WTC11 (cell line): Measurements from ENCODE around the gene PDE6B. TPM values are rescaled to one million over a fixed set of nuclear protein-coding genes. Genes with fewer than 3 reads are reported as not detected.

Experiments used
- ATAC-seq: fragments of 200-7000 bp; cut with Tn5 transposase; 2 replicates; pipeline ENCODE4 v1.10.0; 2021; ENCODE audit warnings: mild to moderate bottlenecking, moderate library complexity
- CTCF ChIA-PET: fragments of 300-600 bp; sonication (Branson Sonifier 250); formaldehyde crosslinking; loops from one replicate; lab custom pipeline; 2021; ENCODE audit warnings: antibody characterized with exemption; lab: Charles Lee
- POLR2A ChIA-PET: fragments of 350-600 bp; sonication (Branson Sonifier 250); formaldehyde crosslinking; loops from one replicate; lab custom pipeline; 2021; ENCODE audit warnings: antibody characterized with exemption; lab: Charles Lee
- DNase-seq: peaks from one replicate; pipeline ENCODE4 v3.0.0; 2021; ENCODE audit warnings: low spot score
- H3K27ac Mint-ChIP-seq: 2 replicates; pipeline ENCODE4 v1.8.0; 2021; ENCODE audit warnings: mixed read lengths
- H3K27me3 Mint-ChIP-seq: 2 replicates; pipeline ENCODE4 v1.8.0; 2021; ENCODE audit warnings: low read depth, mild to moderate bottlenecking, moderate library complexity, mixed read lengths
- H3K36me3 Mint-ChIP-seq: 2 replicates; pipeline ENCODE4 v1.8.0; 2021; ENCODE audit warnings: mixed read lengths
- H3K4me1 Mint-ChIP-seq: 2 replicates; pipeline ENCODE4 v1.8.0; 2022; ENCODE audit warnings: mixed read lengths
- H3K4me3 Mint-ChIP-seq: 2 replicates; pipeline ENCODE4 v1.8.0; 2021; ENCODE audit warnings: mild to moderate bottlenecking, moderate library complexity, mixed read lengths
- H3K9me3 Mint-ChIP-seq: 2 replicates; pipeline ENCODE4 v1.8.0; 2021; ENCODE audit warnings: mixed read lengths
- CREB1 ChIP-seq: sonication (generic); formaldehyde crosslinking; IDR thresholded peaks from 2 replicates; pipeline ENCODE4 v1.8.0; 2023; ENCODE audit warnings: mild to moderate bottlenecking, missing genetic modification reagents
- CREM ChIP-seq: sonication (generic); formaldehyde crosslinking; IDR thresholded peaks from 2 replicates; pipeline ENCODE4 v1.8.1; 2022; ENCODE audit warnings: mild to moderate bottlenecking, missing genetic modification reagents, moderate library complexity
- FOXK1 ChIP-seq: sonication (generic); formaldehyde crosslinking; IDR thresholded peaks from 2 replicates; pipeline ENCODE4 v1.8.0; 2022; ENCODE audit warnings: mild to moderate bottlenecking, moderate library complexity, missing genetic modification reagents
- FOXP1 ChIP-seq: sonication (generic); formaldehyde crosslinking; IDR thresholded peaks from 2 replicates; pipeline ENCODE4 v1.8.0; 2022; ENCODE audit warnings: missing genetic modification reagents, mild to moderate bottlenecking, moderate library complexity, borderline replicate concordance
- GTF2I ChIP-seq: fragments of 250-450 bp; sonication (Bioruptor Pico); conservative IDR thresholded peaks from 2 replicates; pipeline ENCODE4 v1.4.0; 2021; ENCODE audit warnings: mild to moderate bottlenecking
- JAZF1 ChIP-seq: fragments of 250-450 bp; sonication (Bioruptor Pico); IDR thresholded peaks from 2 replicates; pipeline ENCODE4 v1.9.0; 2021; ENCODE audit warnings: moderate library complexity, mild to moderate bottlenecking, inconsistent platforms
- NFE2L1 ChIP-seq: sonication (generic); formaldehyde crosslinking; IDR thresholded peaks from 2 replicates; pipeline ENCODE4 v1.8.1; 2023; ENCODE audit warnings: missing genetic modification reagents
- NFYB ChIP-seq: sonication (generic); formaldehyde crosslinking; conservative IDR thresholded peaks from 2 replicates; pipeline ENCODE4 v1.8.0; 2022; ENCODE audit warnings: low read depth, missing genetic modification reagents
- NR1H2 ChIP-seq: sonication (generic); formaldehyde crosslinking; IDR thresholded peaks from 2 replicates; pipeline ENCODE4 v1.9.0; 2021; ENCODE audit warnings: mild to moderate bottlenecking, moderate library complexity, missing genetic modification reagents
- SMAD3 ChIP-seq: sonication (generic); formaldehyde crosslinking; IDR thresholded peaks from 2 replicates; pipeline ENCODE4 v1.8.0; 2022; ENCODE audit warnings: missing genetic modification reagents, mild to moderate bottlenecking, borderline replicate concordance
- SMAD4 ChIP-seq: sonication (generic); formaldehyde crosslinking; IDR thresholded peaks from 2 replicates; pipeline ENCODE4 v1.8.0; 2022; ENCODE audit warnings: mild to moderate bottlenecking, missing genetic modification reagents
- TEAD4 ChIP-seq: sonication (generic); formaldehyde crosslinking; IDR thresholded peaks from 2 replicates; pipeline ENCODE4 v1.8.0; 2022; ENCODE audit warnings: mild to moderate bottlenecking, missing genetic modification reagents
- total RNA-seq: library from RNA; stranded (reverse); gene quantifications from 3 replicates; pipeline ENCODE4 v1.2.3, GENCODE V29; 2021
- TF ChIP-seq, protein P1 (sequence below): sonication (generic); formaldehyde crosslinking; IDR thresholded peaks from 2 replicates; pipeline ENCODE4 v1.8.0; 2023; ENCODE audit warnings: missing genetic modification reagents
- TF ChIP-seq, protein P2 (sequence below): sonication (generic); formaldehyde crosslinking; IDR thresholded peaks from 2 replicates; pipeline ENCODE4 v1.8.1; 2023; ENCODE audit warnings: mild to moderate bottlenecking, missing genetic modification reagents
- TF ChIP-seq, protein P3 (sequence below): sonication (generic); formaldehyde crosslinking; IDR thresholded peaks from 2 replicates; pipeline ENCODE4 v1.8.1; 2023; ENCODE audit warnings: mild to moderate bottlenecking, moderate library complexity, missing genetic modification reagents
- TF ChIP-seq, protein P4 (sequence below): sonication (generic); formaldehyde crosslinking; IDR thresholded peaks from 2 replicates; pipeline ENCODE4 v1.8.1; 2023; ENCODE audit warnings: mild to moderate bottlenecking, missing genetic modification reagents, moderate library complexity
- TF ChIP-seq, protein P5 (sequence below): fragments of 250-450 bp; sonication (Bioruptor Pico); IDR thresholded peaks from 2 replicates; pipeline ENCODE4 v1.8.0; 2021; ENCODE audit warnings: mild to moderate bottlenecking
- TF ChIP-seq, protein P6 (sequence below): sonication (generic); formaldehyde crosslinking; IDR thresholded peaks from 2 replicates; pipeline ENCODE4 v1.8.0; 2023; ENCODE audit warnings: mild to moderate bottlenecking, missing genetic modification reagents
- TF ChIP-seq, protein P7 (sequence below): fragments of 250-450 bp; sonication (Bioruptor Pico); conservative IDR thresholded peaks from 2 replicates; pipeline ENCODE4 v1.9.0; 2021; ENCODE audit warnings: mild to moderate bottlenecking

The PDE6B gene
- total RNA-seq, 1 experiment from 2014 or later, result 7.1 TPM

DNA sequence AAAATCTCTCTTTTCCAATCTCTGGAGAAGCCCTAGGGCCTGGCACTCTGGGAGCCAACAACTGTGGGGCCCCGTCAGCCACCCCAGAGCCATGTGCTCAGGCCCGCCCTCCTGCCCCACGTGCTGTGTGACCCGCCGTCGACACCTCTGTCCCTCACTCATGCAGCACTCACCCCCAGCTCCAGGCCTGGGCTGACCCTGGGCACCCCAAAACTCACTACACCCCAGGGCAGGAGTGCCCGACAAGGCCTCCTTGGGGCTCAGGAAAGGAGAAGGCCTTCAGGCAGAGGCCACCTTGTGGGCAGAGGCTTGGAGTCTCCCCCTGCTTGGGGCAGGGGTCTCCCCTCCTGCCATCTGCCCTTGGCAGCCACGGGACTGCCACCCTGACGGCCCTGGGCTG lies 54.7 kb downstream of the PDE6B start:
- Mint-ChIP-seq H3K4me1 (0 out of 2 replicates have a peak, but pooled peaks cover 6% of the 10 kb centered on the region), H3K4me3 (peak overlapping the region; percentile 57), H3K9me3 (no peaks in the 10 kb centered on the region), H3K36me3 (no peaks in the 10 kb centered on the region), H3K27ac (no peak overlapping the region), H3K27me3 (no peaks in the 10 kb centered on the region)
- ChIA-PET POLR2A (interaction anchor here (0.6 to 1.5 kb wide), 3 partner anchors 13 to 77 kb away, joined by 3 to 4 read pairs (median 4); no protein-coding TSS in a partner anchor), CTCF (interaction anchor here (0.8 to 2.0 kb wide), 5 partner anchors 9 to 87 kb away, joined by 3 to 5 read pairs (median 4); no protein-coding TSS in a partner anchor)
- DNase-seq, result no peak
- no peak for ATAC-seq
- TF ChIP-seq GTF2I (CRISPR knock-in tag), result no peak
- no peak for TF ChIP-seq NFE2L1 (CRISPR knock-in tag)
- no peak for TF ChIP-seq CREM (CRISPR knock-in tag)
- TF ChIP-seq NR1H2 (CRISPR knock-in tag), result no peak
- TF ChIP-seq, protein P1, sequence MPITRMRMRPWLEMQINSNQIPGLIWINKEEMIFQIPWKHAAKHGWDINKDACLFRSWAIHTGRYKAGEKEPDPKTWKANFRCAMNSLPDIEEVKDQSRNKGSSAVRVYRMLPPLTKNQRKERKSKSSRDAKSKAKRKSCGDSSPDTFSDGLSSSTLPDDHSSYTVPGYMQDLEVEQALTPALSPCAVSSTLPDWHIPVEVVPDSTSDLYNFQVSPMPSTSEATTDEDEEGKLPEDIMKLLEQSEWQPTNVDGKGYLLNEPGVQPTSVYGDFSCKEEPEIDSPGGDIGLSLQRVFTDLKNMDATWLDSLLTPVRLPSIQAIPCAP, result no peak
- TF ChIP-seq, protein P2, sequence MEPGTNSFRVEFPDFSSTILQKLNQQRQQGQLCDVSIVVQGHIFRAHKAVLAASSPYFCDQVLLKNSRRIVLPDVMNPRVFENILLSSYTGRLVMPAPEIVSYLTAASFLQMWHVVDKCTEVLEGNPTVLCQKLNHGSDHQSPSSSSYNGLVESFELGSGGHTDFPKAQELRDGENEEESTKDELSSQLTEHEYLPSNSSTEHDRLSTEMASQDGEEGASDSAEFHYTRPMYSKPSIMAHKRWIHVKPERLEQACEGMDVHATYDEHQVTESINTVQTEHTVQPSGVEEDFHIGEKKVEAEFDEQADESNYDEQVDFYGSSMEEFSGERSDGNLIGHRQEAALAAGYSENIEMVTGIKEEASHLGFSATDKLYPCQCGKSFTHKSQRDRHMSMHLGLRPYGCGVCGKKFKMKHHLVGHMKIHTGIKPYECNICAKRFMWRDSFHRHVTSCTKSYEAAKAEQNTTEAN, result no peak
- TF ChIP-seq, protein P3, sequence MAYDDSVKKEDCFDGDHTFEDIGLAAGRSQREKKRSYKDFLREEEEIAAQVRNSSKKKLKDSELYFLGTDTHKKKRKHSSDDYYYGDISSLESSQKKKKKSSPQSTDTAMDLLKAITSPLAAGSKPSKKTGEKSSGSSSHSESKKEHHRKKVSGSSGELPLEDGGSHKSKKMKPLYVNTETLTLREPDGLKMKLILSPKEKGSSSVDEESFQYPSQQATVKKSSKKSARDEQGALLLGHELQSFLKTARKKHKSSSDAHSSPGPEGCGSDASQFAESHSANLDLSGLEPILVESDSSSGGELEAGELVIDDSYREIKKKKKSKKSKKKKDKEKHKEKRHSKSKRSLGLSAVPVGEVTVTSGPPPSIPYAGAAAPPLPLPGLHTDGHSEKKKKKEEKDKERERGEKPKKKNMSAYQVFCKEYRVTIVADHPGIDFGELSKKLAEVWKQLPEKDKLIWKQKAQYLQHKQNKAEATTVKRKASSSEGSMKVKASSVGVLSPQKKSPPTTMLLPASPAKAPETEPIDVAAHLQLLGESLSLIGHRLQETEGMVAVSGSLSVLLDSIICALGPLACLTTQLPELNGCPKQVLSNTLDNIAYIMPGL (CRISPR knock-in tag), result 0 out of 2 replicates have a peak, but pooled peaks have one; percentile 44

DNA sequence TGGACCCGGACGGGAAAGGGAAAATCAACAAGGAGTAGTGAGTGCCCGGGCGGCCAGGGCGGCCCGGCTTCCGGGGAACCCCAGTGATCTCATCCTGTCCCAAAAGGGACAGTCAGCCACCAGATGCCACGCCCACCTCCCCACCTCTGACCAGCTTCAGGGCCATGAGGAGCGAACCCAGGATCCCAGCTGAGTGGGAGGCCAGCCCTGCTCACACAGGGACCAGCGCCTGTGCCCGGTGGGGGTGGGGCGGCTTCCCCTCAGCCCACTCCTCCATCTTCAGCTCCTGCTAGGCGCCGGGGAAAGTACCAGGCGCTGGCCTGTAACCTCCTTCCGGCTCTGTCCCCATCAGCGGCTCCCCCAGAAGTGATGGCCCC lies 55.2 kb downstream of the PDE6B start:
- Mint-ChIP-seq H3K36me3 (no peaks in the 10 kb centered on the region), H3K9me3 (no peaks in the 10 kb centered on the region), H3K27ac (no peak overlapping the region), H3K4me3 (peak overlapping the region; percentile 57), H3K27me3 (no peaks in the 10 kb centered on the region), H3K4me1 (0 out of 2 replicates have a peak, but pooled peaks cover 6% of the 10 kb centered on the region)
- POLR2A ChIA-PET, result interaction anchor here (0.6 to 1.5 kb wide), 3 partner anchors 13 to 78 kb away, joined by 3 to 4 read pairs (median 4); no protein-coding TSS in a partner anchor
- DNase-seq (no peak), ATAC-seq (no peak)
- CTCF ChIA-PET, result interaction anchor here (0.8 to 2.0 kb wide), 6 partner anchors 9 to 86 kb away, joined by 3 to 5 read pairs (median 4); no protein-coding TSS in a partner anchor
- TF ChIP-seq JAZF1 (CRISPR knock-in tag) (no peak), NFE2L1 (CRISPR knock-in tag) (no peak), FOXP1 (CRISPR knock-in tag) (no peak; the same call in 1 of the 2 replicates), TEAD4 (no peak), NR1H2 (CRISPR knock-in tag) (no peak), CREB1 (CRISPR knock-in tag) (no peak), SMAD4 (no peak), SMAD3 (CRISPR knock-in tag) (no peak), FOXK1 (CRISPR knock-in tag) (no peak), NFYB (CRISPR knock-in tag) (no peak)
- TF ChIP-seq, protein P4, sequence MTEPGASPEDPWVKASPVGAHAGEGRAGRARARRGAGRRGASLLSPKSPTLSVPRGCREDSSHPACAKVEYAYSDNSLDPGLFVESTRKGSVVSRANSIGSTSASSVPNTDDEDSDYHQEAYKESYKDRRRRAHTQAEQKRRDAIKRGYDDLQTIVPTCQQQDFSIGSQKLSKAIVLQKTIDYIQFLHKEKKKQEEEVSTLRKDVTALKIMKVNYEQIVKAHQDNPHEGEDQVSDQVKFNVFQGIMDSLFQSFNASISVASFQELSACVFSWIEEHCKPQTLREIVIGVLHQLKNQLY, result no peak
- TF ChIP-seq, protein P5, sequence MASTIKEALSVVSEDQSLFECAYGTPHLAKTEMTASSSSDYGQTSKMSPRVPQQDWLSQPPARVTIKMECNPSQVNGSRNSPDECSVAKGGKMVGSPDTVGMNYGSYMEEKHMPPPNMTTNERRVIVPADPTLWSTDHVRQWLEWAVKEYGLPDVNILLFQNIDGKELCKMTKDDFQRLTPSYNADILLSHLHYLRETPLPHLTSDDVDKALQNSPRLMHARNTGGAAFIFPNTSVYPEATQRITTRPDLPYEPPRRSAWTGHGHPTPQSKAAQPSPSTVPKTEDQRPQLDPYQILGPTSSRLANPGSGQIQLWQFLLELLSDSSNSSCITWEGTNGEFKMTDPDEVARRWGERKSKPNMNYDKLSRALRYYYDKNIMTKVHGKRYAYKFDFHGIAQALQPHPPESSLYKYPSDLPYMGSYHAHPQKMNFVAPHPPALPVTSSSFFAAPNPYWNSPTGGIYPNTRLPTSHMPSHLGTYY (CRISPR knock-in tag), result no peak
- TF ChIP-seq, protein P6, sequence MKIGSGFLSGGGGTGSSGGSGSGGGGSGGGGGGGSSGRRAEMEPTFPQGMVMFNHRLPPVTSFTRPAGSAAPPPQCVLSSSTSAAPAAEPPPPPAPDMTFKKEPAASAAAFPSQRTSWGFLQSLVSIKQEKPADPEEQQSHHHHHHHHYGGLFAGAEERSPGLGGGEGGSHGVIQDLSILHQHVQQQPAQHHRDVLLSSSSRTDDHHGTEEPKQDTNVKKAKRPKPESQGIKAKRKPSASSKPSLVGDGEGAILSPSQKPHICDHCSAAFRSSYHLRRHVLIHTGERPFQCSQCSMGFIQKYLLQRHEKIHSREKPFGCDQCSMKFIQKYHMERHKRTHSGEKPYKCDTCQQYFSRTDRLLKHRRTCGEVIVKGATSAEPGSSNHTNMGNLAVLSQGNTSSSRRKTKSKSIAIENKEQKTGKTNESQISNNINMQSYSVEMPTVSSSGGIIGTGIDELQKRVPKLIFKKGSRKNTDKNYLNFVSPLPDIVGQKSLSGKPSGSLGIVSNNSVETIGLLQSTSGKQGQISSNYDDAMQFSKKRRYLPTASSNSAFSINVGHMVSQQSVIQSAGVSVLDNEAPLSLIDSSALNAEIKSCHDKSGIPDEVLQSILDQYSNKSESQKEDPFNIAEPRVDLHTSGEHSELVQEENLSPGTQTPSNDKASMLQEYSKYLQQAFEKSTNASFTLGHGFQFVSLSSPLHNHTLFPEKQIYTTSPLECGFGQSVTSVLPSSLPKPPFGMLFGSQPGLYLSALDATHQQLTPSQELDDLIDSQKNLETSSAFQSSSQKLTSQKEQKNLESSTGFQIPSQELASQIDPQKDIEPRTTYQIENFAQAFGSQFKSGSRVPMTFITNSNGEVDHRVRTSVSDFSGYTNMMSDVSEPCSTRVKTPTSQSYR (CRISPR knock-in tag), result no peak
- TF ChIP-seq, protein P3 (CRISPR knock-in tag), result no peak
- TF ChIP-seq, protein P7, sequence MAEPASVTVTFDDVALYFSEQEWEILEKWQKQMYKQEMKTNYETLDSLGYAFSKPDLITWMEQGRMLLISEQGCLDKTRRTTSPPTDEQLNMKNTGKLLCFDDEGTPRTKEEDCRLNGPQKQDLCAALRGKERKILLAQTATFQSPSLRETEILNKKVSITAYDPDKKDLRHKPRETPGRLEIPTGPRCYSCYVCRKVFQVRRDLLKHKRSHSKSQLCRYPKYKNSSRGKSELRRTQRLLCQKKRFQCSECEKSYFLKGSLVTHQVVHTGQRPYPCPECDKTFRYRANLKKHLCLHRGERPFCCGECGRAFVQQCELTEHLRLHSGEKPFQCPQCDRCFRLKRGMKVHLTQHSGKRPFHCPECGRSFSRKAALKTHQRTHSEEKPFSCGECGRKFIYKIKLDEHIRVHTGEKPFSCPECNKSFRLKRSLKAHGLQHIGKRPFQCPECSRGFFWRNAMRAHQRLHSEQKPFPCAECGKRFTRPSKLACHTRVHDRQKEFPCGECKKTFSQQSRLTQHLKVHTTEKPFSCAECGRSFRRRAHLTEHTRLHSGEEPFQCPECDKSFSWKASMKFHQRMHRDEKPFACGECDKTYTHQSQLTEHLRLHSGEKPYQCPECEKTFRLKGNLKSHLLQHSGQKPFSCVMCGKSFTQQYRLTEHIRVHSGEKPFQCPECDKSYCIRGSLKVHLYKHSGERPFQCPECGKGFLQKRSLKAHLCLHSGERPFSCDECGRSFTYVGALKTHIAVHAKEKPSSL (CRISPR knock-in tag), result no peak
